Transverse colon (tissue), 4 donors: ENCODE measurements around the gene C6orf136.

ENCODE experiments used
- POLR2AphosphoS5 ChIP-seq, 3 donors: sonication (generic); formaldehyde crosslinking; IDR thresholded peaks; one replicate each; pipeline ENCODE4 v1.6.1; 2016; ENCODE audit warnings: antibody characterized with exemption in 3 of 3
- TF ChIP-seq, protein P1 (sequence below), 5 experiments: fragments of 200-600 bp in 3 of 5; fragments of 450-650 bp in 2 of 5; sonication (generic) in 3 of 5; IDR thresholded peaks; 1 replicate in 2 of 5; 2 replicates in 3 of 5; pipeline ENCODE4 v1.5.1; 2016 to 2017; ENCODE audit warnings: antibody characterized with exemption in 5 of 5, inconsistent platforms in 3 of 5, mild to moderate bottlenecking in 2 of 5, moderate library complexity in 1 of 5

DNA sequence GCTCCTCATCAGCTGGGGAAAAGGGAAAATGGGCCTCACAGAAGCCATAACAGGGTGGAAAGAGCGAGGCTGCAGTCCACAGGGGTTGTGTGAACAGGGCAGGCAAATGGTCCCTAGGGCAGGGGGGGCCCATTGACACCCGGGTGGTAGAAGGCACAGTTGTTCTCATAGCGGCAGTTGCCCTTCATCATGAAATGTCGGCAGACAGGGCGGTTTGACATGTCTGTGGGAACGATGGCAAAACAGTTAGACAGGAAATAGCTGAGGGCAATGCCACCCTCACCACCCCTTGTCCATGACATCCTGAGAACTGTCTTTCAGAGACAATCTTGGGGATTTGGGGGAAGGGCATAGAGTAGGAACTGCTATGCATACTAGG, 45.5 kb upstream of the C6orf136 start:
- TF ChIP-seq POLR2AphosphoS5 (IDR thresholded peaks at IDR 0.05): no peak
- TF ChIP-seq, protein P1, sequence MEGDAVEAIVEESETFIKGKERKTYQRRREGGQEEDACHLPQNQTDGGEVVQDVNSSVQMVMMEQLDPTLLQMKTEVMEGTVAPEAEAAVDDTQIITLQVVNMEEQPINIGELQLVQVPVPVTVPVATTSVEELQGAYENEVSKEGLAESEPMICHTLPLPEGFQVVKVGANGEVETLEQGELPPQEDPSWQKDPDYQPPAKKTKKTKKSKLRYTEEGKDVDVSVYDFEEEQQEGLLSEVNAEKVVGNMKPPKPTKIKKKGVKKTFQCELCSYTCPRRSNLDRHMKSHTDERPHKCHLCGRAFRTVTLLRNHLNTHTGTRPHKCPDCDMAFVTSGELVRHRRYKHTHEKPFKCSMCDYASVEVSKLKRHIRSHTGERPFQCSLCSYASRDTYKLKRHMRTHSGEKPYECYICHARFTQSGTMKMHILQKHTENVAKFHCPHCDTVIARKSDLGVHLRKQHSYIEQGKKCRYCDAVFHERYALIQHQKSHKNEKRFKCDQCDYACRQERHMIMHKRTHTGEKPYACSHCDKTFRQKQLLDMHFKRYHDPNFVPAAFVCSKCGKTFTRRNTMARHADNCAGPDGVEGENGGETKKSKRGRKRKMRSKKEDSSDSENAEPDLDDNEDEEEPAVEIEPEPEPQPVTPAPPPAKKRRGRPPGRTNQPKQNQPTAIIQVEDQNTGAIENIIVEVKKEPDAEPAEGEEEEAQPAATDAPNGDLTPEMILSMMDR (IDR thresholded peaks at IDR 0.05): no peak
